Keratinocyte (primary cell): Measurements from ENCODE around the gene SCFD2. TPM values are rescaled to one million over a fixed set of nuclear protein-coding genes. Genes with fewer than 3 reads are reported as not detected.

Source experiments
- DNase-seq: peaks from one replicate; pipeline ENCODE4 v3.0.0-alpha.2; 2011; ENCODE audit warnings: low read depth, missing footprints, low spot score
- FAIRE-seq: peaks from 2 replicates; lab custom pipeline; 2011; peaks lifted over from hg19 to GRCh38; lab: Jason Lieb, UNC
- H2AFZ ChIP-seq: 2 replicates; pipeline ENCODE4 v1.6.0; 2012; ENCODE audit warnings: low read length, control low read depth, inconsistent platforms; ENCODE audit not compliant: control insufficient read depth
- H3K27ac ChIP-seq: 2 replicates; pipeline ENCODE4 v1.5.1; 2011; ENCODE audit warnings: low read length; ENCODE audit not compliant: control insufficient read depth, insufficient read depth
- H3K27me3 ChIP-seq: 3 replicates; pipeline ENCODE4 v1.6.0; 2011; ENCODE audit warnings: low read length; ENCODE audit not compliant: control insufficient read depth, insufficient read depth; ENCODE audit errors: extremely low read depth
- H3K36me3 ChIP-seq, 2 experiments: 2 replicates in 1 of 2; 3 replicates in 1 of 2; pipeline ENCODE4 v1.5.1; 2011; ENCODE audit warnings: low read length in 2 of 2, mild to moderate bottlenecking in 1 of 2; ENCODE audit not compliant: control insufficient read depth in 2 of 2, insufficient read depth in 2 of 2; ENCODE audit errors: extremely low read depth in 1 of 2
- H3K4me1 ChIP-seq: 3 replicates; pipeline ENCODE4 v1.5.1; 2011; ENCODE audit warnings: low read length; ENCODE audit not compliant: control insufficient read depth, insufficient read depth; ENCODE audit errors: extremely low read depth
- H3K4me2 ChIP-seq: 3 replicates; pipeline ENCODE4 v1.6.0; 2011; ENCODE audit warnings: low read depth, low read length; ENCODE audit not compliant: control insufficient read depth, insufficient read depth; ENCODE audit errors: extremely low read depth
- H3K4me3 ChIP-seq, 3 experiments: fragments of 200-600 bp in 1 of 3; sonication (generic) in 1 of 3; 2 replicates in 2 of 3; 3 replicates in 1 of 3; pipeline ENCODE4 v1.5.1; 2011 to 2016; ENCODE audit warnings: low read length in 3 of 3, mild to moderate bottlenecking in 3 of 3, control low read depth in 2 of 3, inconsistent platforms in 1 of 3, low read depth in 1 of 3, mixed read lengths in 1 of 3, mixed run types in 1 of 3, moderate library complexity in 1 of 3; ENCODE audit not compliant: control insufficient read depth in 2 of 3, insufficient read depth in 2 of 3; ENCODE audit errors: extremely low read depth in 1 of 3
- H3K79me2 ChIP-seq: 2 replicates; pipeline ENCODE4 v1.6.0; 2012; ENCODE audit warnings: low read length; ENCODE audit not compliant: control insufficient read depth, insufficient read depth
- H3K9ac ChIP-seq: 3 replicates; pipeline ENCODE4 v1.6.0; 2011; ENCODE audit warnings: low read length; ENCODE audit not compliant: control insufficient read depth, insufficient read depth; ENCODE audit errors: extremely low read depth
- H3K9me1 ChIP-seq: 3 replicates; pipeline ENCODE4 v1.6.0; 2011; ENCODE audit warnings: low read length; ENCODE audit not compliant: control insufficient read depth, insufficient read depth; ENCODE audit errors: extremely low read depth
- H3K9me3 ChIP-seq: 2 replicates; pipeline ENCODE4 v1.5.1; 2012; ENCODE audit warnings: low read depth, low read length; ENCODE audit not compliant: control insufficient read depth
- H4K20me1 ChIP-seq: 3 replicates; pipeline ENCODE4 v1.6.0; 2011; ENCODE audit warnings: low read length; ENCODE audit not compliant: control insufficient read depth, insufficient read depth; ENCODE audit errors: extremely low read depth
- EZH2 ChIP-seq: IDR thresholded peaks from one replicate; pipeline ENCODE4 v1.6.1; 2012; ENCODE audit warnings: inconsistent platforms, mild to moderate bottlenecking, low read length, moderate library complexity
- dilution Hi-C: fragments of 300-500 bp; cut with MboI; formaldehyde crosslinking; loops from one replicate; pipeline ENCODE4 v1.7.0; 2020; ENCODE audit warnings: low sequenced_read_pairs; ENCODE audit not compliant: extremely low pct_ligation_motif_present
- polyA plus RNA-seq, 5 experiments: library from polyadenylated mRNA; depleted of rRNA in 3 of 5; stranded (reverse) in 3 of 5; stranded (forward) in 1 of 5; unstranded in 1 of 5; fragments of >200 nt; gene quantifications; 1 replicate in 1 of 5; 2 replicates in 3 of 5; 3 replicates in 1 of 5; pipeline versions ENCODE4 v1.2.1 to v1.2.3, GENCODE V29; 2011 to 2012; ENCODE audit warnings: missing spikeins in 2 of 5, low read depth in 1 of 5, low replicate concordance in 1 of 5
- TF ChIP-seq, protein P1 (sequence below), 3 experiments: IDR thresholded peaks in 1 of 3; conservative IDR thresholded peaks in 1 of 3; optimal IDR thresholded peaks in 1 of 3; 2 replicates in 2 of 3; 3 replicates in 1 of 3; pipeline versions ENCODE3 to v1.5.1; 2011; ENCODE audit warnings: low read length in 3 of 3, mild to moderate bottlenecking in 3 of 3, moderate library complexity in 2 of 3, control low read depth in 1 of 3, inconsistent platforms in 1 of 3; ENCODE audit not compliant: insufficient read depth in 2 of 3; ENCODE audit errors: extremely low read depth in 1 of 3

SCFD2 gene
- polyA plus RNA-seq, 1 donor (not counting 4 experiments of a cell fraction or from before 2014, with no cell fraction given) = 13.9 TPM

DNA sequence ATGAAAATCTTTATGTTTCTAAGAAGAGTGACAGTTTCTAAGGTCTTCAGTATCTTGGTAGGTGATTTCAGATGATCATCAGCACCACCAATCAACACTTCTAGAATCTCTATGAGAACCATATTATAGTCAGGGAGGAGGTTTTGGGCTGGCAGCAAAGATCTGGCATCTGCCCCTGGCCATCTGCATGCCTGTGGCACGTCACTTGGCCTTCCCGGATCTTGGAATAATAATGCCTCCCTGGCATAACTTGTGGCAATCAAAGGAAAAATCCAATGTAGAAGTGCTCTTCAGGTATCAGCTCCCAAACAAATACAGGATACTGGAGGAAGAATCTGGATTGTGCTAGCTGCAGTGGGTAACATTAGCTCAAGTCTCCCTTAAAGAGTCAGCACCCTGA lies 446.4 kb downstream of the SCFD2 start:
- Histone ChIP-seq H2AFZ (no peak overlapping the region), H3K9me3 (no peaks in the 10 kb centered on the region), H3K36me3 (no peaks in the 10 kb centered on the region), H3K9me1 (no peaks in the 10 kb centered on the region), H3K79me2 (no peaks in the 10 kb centered on the region), H3K4me2 (no peak overlapping the region), H4K20me1 (no peaks in the 10 kb centered on the region), H3K4me3 (no peak overlapping the region), H3K27ac (no peak overlapping the region), H3K4me1 (peaks cover 4% of the 10 kb centered on the region), H3K27me3 (no peaks in the 10 kb centered on the region), H3K9ac (no peak overlapping the region)
- FAIRE-seq = no peak
- no peak for DNase-seq
- no peak for TF ChIP-seq EZH2
- TF ChIP-seq, protein P1, sequence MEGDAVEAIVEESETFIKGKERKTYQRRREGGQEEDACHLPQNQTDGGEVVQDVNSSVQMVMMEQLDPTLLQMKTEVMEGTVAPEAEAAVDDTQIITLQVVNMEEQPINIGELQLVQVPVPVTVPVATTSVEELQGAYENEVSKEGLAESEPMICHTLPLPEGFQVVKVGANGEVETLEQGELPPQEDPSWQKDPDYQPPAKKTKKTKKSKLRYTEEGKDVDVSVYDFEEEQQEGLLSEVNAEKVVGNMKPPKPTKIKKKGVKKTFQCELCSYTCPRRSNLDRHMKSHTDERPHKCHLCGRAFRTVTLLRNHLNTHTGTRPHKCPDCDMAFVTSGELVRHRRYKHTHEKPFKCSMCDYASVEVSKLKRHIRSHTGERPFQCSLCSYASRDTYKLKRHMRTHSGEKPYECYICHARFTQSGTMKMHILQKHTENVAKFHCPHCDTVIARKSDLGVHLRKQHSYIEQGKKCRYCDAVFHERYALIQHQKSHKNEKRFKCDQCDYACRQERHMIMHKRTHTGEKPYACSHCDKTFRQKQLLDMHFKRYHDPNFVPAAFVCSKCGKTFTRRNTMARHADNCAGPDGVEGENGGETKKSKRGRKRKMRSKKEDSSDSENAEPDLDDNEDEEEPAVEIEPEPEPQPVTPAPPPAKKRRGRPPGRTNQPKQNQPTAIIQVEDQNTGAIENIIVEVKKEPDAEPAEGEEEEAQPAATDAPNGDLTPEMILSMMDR (optimal IDR thresholded peaks at IDR 0.05 in 1 of 3, IDR thresholded peaks at IDR 0.05 in 1 of 3, conservative IDR thresholded peaks at IDR 0.05 in 1 of 3; ENCODE audit: extremely low read depth in 1 of 3, insufficient read depth in 2 of 3, low read length in 3 of 3) = no peak
- dilution Hi-C loops = no loop called here

- FAIRE-seq = no peak
These were observed 448.0 kb downstream of the SCFD2 start for GRCh38 chr4:52917817-52918216.

More at GRCh38 chr4:52917817-52918216, 448.0 kb downstream of the SCFD2 start:
- H3K36me3 ChIP-seq = no peaks in the 10 kb centered on the region
- no peak for DNase-seq
- no peak overlapping the region for H3K9ac ChIP-seq
- no peak overlapping the region for H3K4me3 ChIP-seq
- no peaks in the 10 kb centered on the region for H3K9me1 ChIP-seq
- no peaks in the 10 kb centered on the region for H3K27me3 ChIP-seq
- dilution Hi-C loops = no loop called here
- H4K20me1 ChIP-seq = no peaks in the 10 kb centered on the region
- no peak overlapping the region for H3K27ac ChIP-seq
- no peaks in the 10 kb centered on the region for H3K79me2 ChIP-seq
- TF ChIP-seq EZH2 = no peak
- TF ChIP-seq, protein P1 (optimal IDR thresholded peaks at IDR 0.05 in 1 of 3, IDR thresholded peaks at IDR 0.05 in 1 of 3, conservative IDR thresholded peaks at IDR 0.05 in 1 of 3; ENCODE audit: extremely low read depth in 1 of 3, insufficient read depth in 2 of 3, low read length in 3 of 3) = no peak
- no peaks in the 10 kb centered on the region for H3K9me3 ChIP-seq
- H2AFZ ChIP-seq = no peak overlapping the region
- no peak overlapping the region for H3K4me2 ChIP-seq
- peaks cover 4% of the 10 kb centered on the region for H3K4me1 ChIP-seq
